Measurements from ENCODE around the gene DDX27.

DDX27 gene

DNA sequence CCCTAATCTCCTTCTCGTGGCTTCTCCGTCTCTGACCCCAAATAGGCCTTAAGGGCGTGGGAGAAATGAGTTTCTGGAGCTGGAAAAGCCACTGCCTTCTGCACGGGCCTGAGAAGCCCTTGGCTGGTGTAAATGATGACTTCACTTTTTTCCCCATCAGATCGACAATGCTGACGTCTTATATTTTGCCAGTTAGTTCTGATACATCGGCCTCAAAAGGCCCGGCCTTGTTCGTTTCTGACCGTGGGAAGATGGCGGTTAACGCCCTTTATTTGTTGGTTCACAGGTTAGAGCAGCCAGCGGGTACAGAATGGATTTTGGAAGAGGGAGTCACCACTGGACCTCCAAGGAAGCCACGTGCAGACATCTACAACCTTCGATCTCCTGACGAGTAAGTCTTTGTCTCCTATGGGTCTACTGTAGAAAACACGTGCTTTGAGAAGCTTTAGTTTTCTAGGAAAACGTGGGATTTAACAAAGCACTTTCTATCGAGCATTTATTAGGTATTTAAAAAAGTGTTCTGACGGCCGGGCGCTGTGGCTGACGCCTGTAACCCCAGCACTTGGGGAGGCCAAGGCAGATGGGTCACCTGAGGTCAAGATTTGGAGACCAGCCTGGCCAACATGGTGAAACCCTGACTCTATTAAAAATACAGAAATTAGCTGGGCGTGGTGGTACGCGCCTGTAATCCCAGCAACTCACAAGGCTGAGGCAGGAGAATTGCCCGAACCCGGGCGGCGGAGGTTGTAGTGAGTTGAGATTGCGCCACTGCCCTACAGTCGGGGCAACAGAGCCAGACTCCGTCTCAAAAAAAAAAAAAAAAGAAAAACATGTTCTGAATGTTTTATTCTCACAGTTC, 59.8 kb downstream of the DDX27 start:
- peaks cover 2% of the 10 kb centered on the region for H3K9me3 ChIP-seq
- peaks cover 68% of the 10 kb centered on the region for H3K36me3 ChIP-seq
- H3K4me3 ChIP-seq (ENCODE audit: low read depth in 1 of 2, low read length in 1 of 2), result peak overlapping the region; percentile 98 to 99
- peak overlapping the region; percentile 97 for H3K27ac ChIP-seq
- no peaks in the 10 kb centered on the region for H3K27me3 ChIP-seq
- TF ChIP-seq, protein P1, sequence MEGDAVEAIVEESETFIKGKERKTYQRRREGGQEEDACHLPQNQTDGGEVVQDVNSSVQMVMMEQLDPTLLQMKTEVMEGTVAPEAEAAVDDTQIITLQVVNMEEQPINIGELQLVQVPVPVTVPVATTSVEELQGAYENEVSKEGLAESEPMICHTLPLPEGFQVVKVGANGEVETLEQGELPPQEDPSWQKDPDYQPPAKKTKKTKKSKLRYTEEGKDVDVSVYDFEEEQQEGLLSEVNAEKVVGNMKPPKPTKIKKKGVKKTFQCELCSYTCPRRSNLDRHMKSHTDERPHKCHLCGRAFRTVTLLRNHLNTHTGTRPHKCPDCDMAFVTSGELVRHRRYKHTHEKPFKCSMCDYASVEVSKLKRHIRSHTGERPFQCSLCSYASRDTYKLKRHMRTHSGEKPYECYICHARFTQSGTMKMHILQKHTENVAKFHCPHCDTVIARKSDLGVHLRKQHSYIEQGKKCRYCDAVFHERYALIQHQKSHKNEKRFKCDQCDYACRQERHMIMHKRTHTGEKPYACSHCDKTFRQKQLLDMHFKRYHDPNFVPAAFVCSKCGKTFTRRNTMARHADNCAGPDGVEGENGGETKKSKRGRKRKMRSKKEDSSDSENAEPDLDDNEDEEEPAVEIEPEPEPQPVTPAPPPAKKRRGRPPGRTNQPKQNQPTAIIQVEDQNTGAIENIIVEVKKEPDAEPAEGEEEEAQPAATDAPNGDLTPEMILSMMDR (IDR thresholded peaks at IDR 0.05), result no peak
- H3K4me1 ChIP-seq (ENCODE audit: control insufficient read depth in 1 of 2, insufficient read depth in 1 of 2, low read depth in 1 of 2, low read length in 1 of 2), result peaks cover 54 to 71% of the 10 kb centered on the region in 2 experiments

DNA sequence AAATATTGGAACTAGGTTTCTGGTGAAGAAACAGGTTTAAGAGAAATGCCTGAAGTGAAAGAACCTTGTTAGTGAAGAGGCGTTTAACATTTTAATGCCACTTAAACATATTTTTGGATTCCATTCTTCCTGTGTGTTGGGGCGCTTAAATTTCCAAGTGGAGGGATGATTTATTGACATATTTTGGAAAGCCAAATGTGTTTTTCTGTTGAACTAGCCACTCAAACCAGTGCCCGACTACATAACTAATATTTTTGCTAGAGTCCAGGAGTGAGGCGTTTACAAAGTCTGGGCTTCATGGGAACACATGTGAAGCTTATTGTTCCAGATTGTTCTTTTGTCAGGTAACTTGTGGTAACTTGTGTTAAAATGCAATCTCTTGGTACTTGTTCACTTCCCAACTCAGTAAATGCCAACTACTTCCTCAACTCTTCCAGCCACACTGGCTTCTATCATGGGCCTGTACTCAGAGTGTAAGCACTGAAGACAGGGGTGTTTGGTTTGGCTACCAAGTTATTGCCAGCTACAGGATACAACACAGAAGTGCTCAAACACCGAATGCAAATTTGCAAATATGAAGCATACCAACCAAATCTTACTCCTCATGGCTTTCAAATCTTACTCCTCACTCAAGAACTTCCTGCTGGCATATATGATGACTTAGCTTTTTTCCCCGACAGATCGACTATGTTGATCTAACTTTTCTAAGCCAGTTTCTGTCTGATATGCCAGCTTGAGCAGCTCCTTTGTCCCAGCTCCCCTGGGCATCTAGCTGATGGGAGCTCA, 60.7 kb downstream of the DDX27 start:
- peaks cover 2% of the 10 kb centered on the region for H3K9me3 ChIP-seq

DNA sequence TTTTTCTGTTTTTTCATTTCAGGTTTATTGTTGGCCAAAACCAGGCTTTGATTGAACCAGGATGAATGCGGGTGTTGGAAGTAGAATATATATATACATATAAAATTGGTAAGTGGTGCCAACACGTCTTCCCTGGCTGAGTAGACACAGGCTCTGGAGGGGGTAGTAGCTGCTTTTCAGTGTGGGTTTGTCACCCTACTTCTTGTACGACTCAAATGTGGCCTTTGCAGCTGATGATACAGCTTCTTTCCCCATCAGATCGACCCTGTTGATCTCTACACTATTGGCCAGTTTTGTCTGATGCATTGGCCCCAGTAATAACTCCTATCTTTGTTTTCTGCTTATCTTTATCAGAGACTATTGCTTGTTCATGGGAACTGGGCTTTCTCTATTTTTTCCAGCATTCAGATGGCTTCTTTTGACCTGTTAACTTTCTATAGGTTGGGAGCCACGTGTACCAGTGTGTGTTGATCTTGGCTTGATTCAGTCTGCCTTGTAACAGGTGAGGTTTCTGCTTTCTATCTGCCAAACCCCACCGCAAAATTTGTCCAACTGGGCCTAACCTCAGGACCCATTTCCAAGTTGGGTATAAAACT, 61.3 kb downstream of the DDX27 start:
- peaks cover 70% of the 10 kb centered on the region for H3K36me3 ChIP-seq
- H3K27ac ChIP-seq, result peak overlapping the region; percentile 97
- peaks cover 2% of the 10 kb centered on the region for H3K9me3 ChIP-seq
- H3K4me3 ChIP-seq (ENCODE audit: low read depth in 1 of 2, low read length in 1 of 2), result peak overlapping the region; percentile 98 to 99
- H3K4me1 ChIP-seq (ENCODE audit: control insufficient read depth in 1 of 2, insufficient read depth in 1 of 2, low read depth in 1 of 2, low read length in 1 of 2), result peaks cover 63 to 78% of the 10 kb centered on the region in 2 experiments
- TF ChIP-seq, protein P1 (IDR thresholded peaks at IDR 0.05), result no peak
- no peaks in the 10 kb centered on the region for H3K27me3 ChIP-seq

More for the DNA sequence above, 60.7 kb downstream of the DDX27 start:
- peaks cover 69% of the 10 kb centered on the region for H3K36me3 ChIP-seq
- peaks cover 61 to 77% of the 10 kb centered on the region in 2 experiments for H3K4me1 ChIP-seq (ENCODE audit: control insufficient read depth in 1 of 2, insufficient read depth in 1 of 2, low read depth in 1 of 2, low read length in 1 of 2)
- H3K27ac ChIP-seq, result peak overlapping the region; percentile 97
- no peaks in the 10 kb centered on the region for H3K27me3 ChIP-seq
- TF ChIP-seq, protein P1 (IDR thresholded peaks at IDR 0.05), result no peak
- H3K4me3 ChIP-seq (ENCODE audit: low read depth in 1 of 2, low read length in 1 of 2), result peak overlapping the region; percentile 98 to 99

DNA sequence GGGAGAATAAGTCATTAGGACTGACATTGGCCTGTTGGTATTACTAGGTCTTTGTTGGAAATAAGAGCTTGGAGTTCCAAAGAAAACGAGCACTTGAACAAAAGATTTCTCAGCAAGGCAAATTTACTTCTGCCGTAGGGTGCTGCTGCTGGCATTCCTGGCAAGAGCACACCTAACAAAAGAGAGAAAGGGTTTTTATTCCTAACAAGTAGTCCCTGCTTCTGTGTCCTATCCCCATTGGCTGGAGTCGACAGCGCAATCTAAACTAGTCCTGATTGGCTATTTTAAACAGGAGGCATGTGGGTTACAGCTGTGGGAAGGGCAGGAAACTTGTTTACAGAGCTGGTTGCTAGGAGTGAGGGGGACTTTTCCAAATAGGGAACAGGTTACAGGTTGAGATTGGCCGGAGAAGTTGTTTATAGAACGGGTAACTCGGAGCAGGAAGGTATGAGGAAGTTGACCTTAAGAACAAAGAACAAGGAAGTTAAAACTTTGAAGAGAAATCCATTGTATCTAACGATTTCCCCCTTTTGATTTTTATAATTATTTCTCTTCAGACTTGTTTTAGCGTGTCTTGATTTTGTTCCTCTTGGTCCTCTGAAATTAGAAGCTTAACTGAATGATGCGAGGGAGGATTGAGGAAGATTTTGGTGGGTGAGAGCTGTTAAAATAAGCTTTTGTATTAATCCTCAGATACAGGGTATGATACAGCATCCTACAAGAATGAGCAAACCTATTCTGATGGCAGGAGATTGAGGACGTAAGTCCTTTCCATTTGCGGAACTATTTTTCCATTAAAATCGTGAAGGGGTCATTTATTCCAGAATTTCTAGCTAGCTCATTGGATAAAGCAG, 62.1 kb downstream of the DDX27 start:
- Histone ChIP-seq H3K36me3 (peaks cover 74% of the 10 kb centered on the region), H3K9me3 (peaks cover 2% of the 10 kb centered on the region), H3K4me3 (ENCODE audit: low read depth in 1 of 2, low read length in 1 of 2) (peak overlapping the region; percentile 98 to 99), H3K27me3 (no peaks in the 10 kb centered on the region), H3K27ac (peak overlapping the region; percentile 97), H3K4me1 (ENCODE audit: control insufficient read depth in 1 of 2, insufficient read depth in 1 of 2, low read depth in 1 of 2, low read length in 1 of 2) (peaks cover 63 to 78% of the 10 kb centered on the region in 2 experiments)
- TF ChIP-seq, protein P1 (IDR thresholded peaks at IDR 0.05), result no peak
